Stomach (tissue), 9 donors: ENCODE measurements around the gene CCNT2. TPM values are rescaled to one million over a fixed set of nuclear protein-coding genes. Genes with fewer than 3 reads are reported as not detected.

Experiments used
- DNase-seq, 2 donors: peaks; one replicate each; pipeline versions ENCODE4 v3.0.0 to v3.0.0-alpha.2; 2013 to 2019
- H3K27ac ChIP-seq, 5 donors: fragments of 200-600 bp in 4 of 5; sonication (generic) in 4 of 5; one replicate each; pipeline ENCODE4 v1.5.1; 2013 to 2019; ENCODE audit warnings: mild to moderate bottlenecking in 1 of 5, moderate library complexity in 1 of 5
- H3K27me3 ChIP-seq, 3 donors: fragments of 200-600 bp; sonication (generic); one replicate each; pipeline ENCODE4 v1.5.1; 2017 to 2019; ENCODE audit warnings: mixed run types in 1 of 3
- H3K36me3 ChIP-seq, 4 donors: fragments of 200-600 bp; sonication (generic); 1 replicate in 3 of 4; 2 replicates in 1 of 4; pipeline ENCODE4 v1.5.1; 2016 to 2019
- H3K4me1 ChIP-seq, 4 donors: fragments of 200-600 bp; sonication (generic); one replicate each; pipeline ENCODE4 v1.5.1; 2016 to 2019
- H3K4me3 ChIP-seq, 4 donors: fragments of 200-600 bp; sonication (generic) in 3 of 4; one replicate each; pipeline ENCODE4 v1.5.1; 2016 to 2019; ENCODE audit warnings: mild to moderate bottlenecking in 1 of 4
- H3K9me3 ChIP-seq, 4 donors: fragments of 200-600 bp; sonication (generic); one replicate each; pipeline ENCODE4 v1.5.1; 2016 to 2019
- EP300 ChIP-seq: sonication (generic); formaldehyde crosslinking; IDR thresholded peaks from one replicate; pipeline ENCODE4 v1.6.1; 2017; ENCODE audit warnings: antibody characterized with exemption
- POLR2A ChIP-seq, 4 donors: fragments of 450-650 bp; IDR thresholded peaks; one replicate each; pipeline ENCODE4 v1.6.1; 2016; ENCODE audit warnings: antibody characterized with exemption in 4 of 4, control low read depth in 2 of 4, mild to moderate bottlenecking in 1 of 4, moderate library complexity in 1 of 4
- POLR2AphosphoS5 ChIP-seq, 3 donors: sonication (generic); formaldehyde crosslinking; IDR thresholded peaks; one replicate each; pipeline ENCODE4 v1.6.1; 2016; ENCODE audit warnings: antibody characterized with exemption in 3 of 3
- WGBS, 5 donors: extraction: QIAGEN DNeasy Blood & Tissue Kit in 3 of 5; methylation state at CpG; one replicate each; pipeline versions ENCODE4 v1.1.5 to v1.1.7; 2013 to 2018; 5-methylcytosine and 5-hydroxymethylcytosine counted together
- intact Hi-C: fragments of 100-400 bp; cut with DNase I; formaldehyde crosslinking; loops from one replicate; pipeline ENCODE4 v1.15.1; 2023; ENCODE audit warnings: low total_unique reads
- polyA plus RNA-seq, 3 donors: library from polyadenylated mRNA; stranded (reverse); fragments of 200-250 nt; gene quantifications; one replicate each; pipeline ENCODE4 v1.2.3, GENCODE V29; 2013
- total RNA-seq, 5 donors: library from RNA; depleted of rRNA; stranded (reverse); fragments of >200 nt; gene quantifications; one replicate each; pipeline versions ENCODE4 v1.1.0 to v1.2.3, GENCODE V29; 2014 to 2016
- TF ChIP-seq, protein P1 (sequence below), 7 experiments: fragments of 450-650 bp in 4 of 7; fragments of 200-600 bp in 3 of 7; sonication (generic) in 3 of 7; IDR thresholded peaks; one replicate each; pipeline ENCODE4 v1.5.1; 2016 to 2019; ENCODE audit warnings: antibody characterized with exemption in 7 of 7, control low read depth in 2 of 7, mild to moderate bottlenecking in 1 of 7
- donor health status: healthy with polysubstance abuse.
- donor health status: Bipolar disorder and iron deficiency.
- donor health status: healthy.

The CCNT2 gene
- total and polyA plus RNA-seq, 8 donors = 4.4 to 119 (median 17.6) TPM

DNA sequence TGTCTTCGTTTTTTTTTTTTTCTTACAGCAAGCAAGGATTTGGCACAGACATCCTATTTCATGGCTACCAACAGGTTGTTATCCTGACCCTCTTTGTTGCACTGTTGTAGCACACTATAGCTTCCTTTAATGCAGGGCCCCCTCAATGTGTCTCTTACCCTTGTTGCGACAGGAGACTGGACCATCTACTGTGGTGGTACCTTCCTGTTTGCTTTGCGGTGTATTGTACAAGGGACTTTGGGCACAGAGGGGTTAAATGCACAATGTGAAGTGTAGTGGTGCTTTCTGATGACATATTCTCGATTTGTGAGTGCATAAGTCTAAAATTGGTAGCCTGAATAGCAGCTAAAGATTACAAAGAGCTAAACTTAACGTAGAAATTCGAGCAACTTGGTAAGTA, 27.5 kb downstream of the CCNT2 start:
- WGBS, 5 donors = 73 to 85% (median 77%) methylated on average over 6 of the region's 6 CpGs
- DNase-seq = no peak
- no peak for TF ChIP-seq EP300
- TF ChIP-seq POLR2A (IDR thresholded peaks at IDR 0.05) = no peak
- TF ChIP-seq POLR2AphosphoS5 (IDR thresholded peaks at IDR 0.05) = no peak
- TF ChIP-seq, protein P1, sequence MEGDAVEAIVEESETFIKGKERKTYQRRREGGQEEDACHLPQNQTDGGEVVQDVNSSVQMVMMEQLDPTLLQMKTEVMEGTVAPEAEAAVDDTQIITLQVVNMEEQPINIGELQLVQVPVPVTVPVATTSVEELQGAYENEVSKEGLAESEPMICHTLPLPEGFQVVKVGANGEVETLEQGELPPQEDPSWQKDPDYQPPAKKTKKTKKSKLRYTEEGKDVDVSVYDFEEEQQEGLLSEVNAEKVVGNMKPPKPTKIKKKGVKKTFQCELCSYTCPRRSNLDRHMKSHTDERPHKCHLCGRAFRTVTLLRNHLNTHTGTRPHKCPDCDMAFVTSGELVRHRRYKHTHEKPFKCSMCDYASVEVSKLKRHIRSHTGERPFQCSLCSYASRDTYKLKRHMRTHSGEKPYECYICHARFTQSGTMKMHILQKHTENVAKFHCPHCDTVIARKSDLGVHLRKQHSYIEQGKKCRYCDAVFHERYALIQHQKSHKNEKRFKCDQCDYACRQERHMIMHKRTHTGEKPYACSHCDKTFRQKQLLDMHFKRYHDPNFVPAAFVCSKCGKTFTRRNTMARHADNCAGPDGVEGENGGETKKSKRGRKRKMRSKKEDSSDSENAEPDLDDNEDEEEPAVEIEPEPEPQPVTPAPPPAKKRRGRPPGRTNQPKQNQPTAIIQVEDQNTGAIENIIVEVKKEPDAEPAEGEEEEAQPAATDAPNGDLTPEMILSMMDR (IDR thresholded peaks at IDR 0.05) = no peak
- intact Hi-C loops = no loop called here
- Histone ChIP-seq H3K36me3 (peaks cover 23 to 85% (median 74%) of the 10 kb centered on the region in 4 donors), H3K4me3 (no peak overlapping the region), H3K27me3 (no peaks in the 10 kb centered on the region), H3K4me1 (peaks cover 0 to 14% (median 5%) of the 10 kb centered on the region in 4 donors), H3K9me3 (no peaks in the 10 kb centered on the region), H3K27ac (no peak overlapping the region)

DNA sequence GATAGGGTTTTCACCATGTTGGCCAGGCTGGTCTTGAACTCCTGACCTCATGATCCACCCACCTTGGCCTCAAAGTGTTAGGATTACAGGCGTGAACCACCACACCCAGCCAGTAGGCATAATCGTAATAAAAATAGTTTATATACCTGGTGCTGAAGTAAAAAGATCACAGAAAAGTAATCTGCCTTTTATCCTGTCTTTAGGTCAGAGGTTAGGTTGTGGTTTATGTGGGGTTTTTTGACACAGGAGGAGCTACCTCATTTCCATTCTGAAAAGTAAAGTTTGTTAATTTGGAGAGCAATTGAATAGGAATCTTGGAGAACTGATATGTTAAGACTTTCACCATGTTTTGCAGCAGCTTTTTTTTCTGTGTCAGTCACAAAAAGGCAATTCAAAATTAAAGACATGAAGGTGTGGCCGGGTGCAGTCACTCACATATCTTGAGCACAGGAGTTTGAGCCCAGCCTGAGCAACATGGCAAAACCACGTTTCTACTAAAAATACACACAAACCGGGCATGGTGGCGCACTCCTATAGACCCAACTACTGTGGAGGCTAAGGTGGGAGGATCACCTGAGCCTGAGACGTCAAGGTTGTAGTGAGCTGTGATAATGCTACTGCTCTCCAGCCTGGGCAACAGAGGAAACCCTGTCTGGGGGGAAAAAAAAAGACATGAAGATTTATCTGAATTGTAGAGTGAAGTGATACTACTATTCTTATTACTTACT, 31.5 kb downstream of the CCNT2 start:
- WGBS, 5 donors = 71 to 85% (median 76%) methylated on average over 7 of the region's 7 CpGs
- Histone ChIP-seq H3K36me3 (peaks cover 42 to 96% (median 92%) of the 10 kb centered on the region in 4 donors), H3K9me3 (no peaks in the 10 kb centered on the region), H3K27me3 (no peaks in the 10 kb centered on the region), H3K4me3 (no peak overlapping the region), H3K27ac (no peak overlapping the region), H3K4me1 (peaks cover 0 to 16% (median 4%) of the 10 kb centered on the region in 4 donors)
- intact Hi-C loops = no loop called here
- TF ChIP-seq POLR2A (IDR thresholded peaks at IDR 0.05) (no peak), EP300 (no peak), POLR2AphosphoS5 (IDR thresholded peaks at IDR 0.05) (no peak)
- TF ChIP-seq, protein P1 (IDR thresholded peaks at IDR 0.05) = no peak
- DNase-seq = no peak

DNA sequence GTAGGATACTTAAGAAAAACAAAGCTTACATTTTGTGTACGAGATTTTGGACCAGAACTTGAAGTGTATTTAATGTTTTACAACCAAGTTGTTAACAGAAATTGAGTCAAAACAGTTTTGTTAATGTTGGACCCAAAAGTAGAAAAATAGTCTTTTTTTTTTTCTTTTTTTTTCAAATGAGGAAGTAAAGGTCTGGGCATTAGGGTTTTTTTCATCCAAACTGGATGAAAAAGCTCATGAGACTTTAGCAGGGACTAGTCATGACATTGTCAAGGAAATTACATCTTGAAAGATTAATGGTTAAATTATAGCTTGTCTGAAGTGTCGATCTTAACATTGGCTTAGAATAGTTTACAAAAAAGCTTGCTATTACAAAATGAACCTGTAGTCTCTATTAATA, 32.3 kb downstream of the CCNT2 start:
- H3K9me3 ChIP-seq = no peaks in the 10 kb centered on the region
- peaks cover 45 to 96% (median 95%) of the 10 kb centered on the region in 4 donors for H3K36me3 ChIP-seq
- no peak overlapping the region for H3K4me3 ChIP-seq
- intact Hi-C loops = no loop called here
- TF ChIP-seq POLR2A (IDR thresholded peaks at IDR 0.05) (no peak), POLR2AphosphoS5 (IDR thresholded peaks at IDR 0.05) (no peak), EP300 (no peak)
- TF ChIP-seq, protein P1 (IDR thresholded peaks at IDR 0.05) = no peak
- no peaks in the 10 kb centered on the region for H3K27me3 ChIP-seq
- DNase-seq = no peak
- 86 to 89% (median 88%) methylated on average over 2 of the region's 2 CpGs for WGBS, 5 donors
- no peak overlapping the region for H3K27ac ChIP-seq
- peaks cover 0 to 20% (median 9%) of the 10 kb centered on the region in 4 donors for H3K4me1 ChIP-seq

DNA sequence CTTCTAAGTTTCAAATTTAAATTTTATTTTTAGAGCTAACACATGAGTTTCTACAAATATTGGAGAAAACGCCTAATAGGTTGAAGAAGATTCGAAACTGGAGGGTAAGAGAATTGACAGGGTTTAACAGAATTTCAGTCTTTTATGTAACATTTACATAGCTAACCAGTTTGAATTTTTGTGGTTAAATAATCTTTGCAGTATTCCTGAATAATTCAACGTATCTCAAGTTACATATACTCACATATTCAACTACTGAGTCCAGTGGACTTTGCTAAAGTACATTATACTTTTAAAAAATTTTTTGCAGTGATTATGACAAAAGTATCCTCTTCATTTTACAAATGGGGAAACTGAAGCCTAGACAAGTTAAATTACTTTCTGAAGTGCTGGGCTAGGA, 34.0 kb downstream of the CCNT2 start:
- DNase-seq = no peak
- Histone ChIP-seq H3K36me3 (peaks cover 40 to 92% (median 89%) of the 10 kb centered on the region in 4 donors), H3K4me1 (peaks cover 0 to 20% (median 9%) of the 10 kb centered on the region in 4 donors), H3K9me3 (no peaks in the 10 kb centered on the region), H3K27ac (no peak overlapping the region), H3K27me3 (no peaks in the 10 kb centered on the region), H3K4me3 (no peak overlapping the region)
- intact Hi-C loops = no loop called here
- WGBS, 5 donors = 88 to 95% (median 91%) methylated on average over 3 of the region's 3 CpGs
- TF ChIP-seq EP300 (no peak), POLR2A (IDR thresholded peaks at IDR 0.05) (no peak), POLR2AphosphoS5 (IDR thresholded peaks at IDR 0.05) (no peak)
- TF ChIP-seq, protein P1 (IDR thresholded peaks at IDR 0.05) = no peak
